HEK293T (cell line): Measurements from ENCODE around the gene PACS2.
A peak's percentile ranks its signal among the peaks of the same experiment; 100 is the strongest.
"Not testable (repeated sequence)": the region's sequence is repeated elsewhere in the genome, so short reads cannot be mapped to it uniquely, and the experiment has no call there.

Source experiments
- CTCF ChIA-PET: fragments of 350-600 bp; formaldehyde crosslinking; extraction: SDS; loops from one replicate; lab custom pipeline; 2021; ENCODE audit warnings: antibody characterized with exemption, inconsistent platforms; lab: Yijun Ruan, JAX
- POLR2A ChIA-PET: fragments of 350-600 bp; formaldehyde crosslinking; extraction: SDS; loops from one replicate; lab custom pipeline; 2020; ENCODE audit warnings: antibody characterized with exemption, inconsistent platforms; lab: Yijun Ruan, JAX
- DNase-seq: peaks from one replicate; pipeline ENCODE4 v3.0.0; 2012; ENCODE audit warnings: mixed read lengths; ENCODE audit errors: extremely low spot score
- ARNT ChIP-seq: fragments of 450-650 bp; IDR thresholded peaks from 2 replicates; pipeline ENCODE4 v1.6.1; 2017; ENCODE audit warnings: mild to moderate bottlenecking
- BHLHE40 ChIP-seq: fragments of 450-650 bp; IDR thresholded peaks from 2 replicates; pipeline ENCODE4 v1.6.1; 2016; ENCODE audit warnings: mild to moderate bottlenecking, moderate library complexity, borderline replicate concordance
- CTBP1 ChIP-seq: fragments of 450-650 bp; IDR thresholded peaks from 2 replicates; pipeline ENCODE4 v1.6.1; 2016; ENCODE audit warnings: borderline replicate concordance
- ELF4 ChIP-seq: fragments of 450-650 bp; IDR thresholded peaks from 2 replicates; pipeline ENCODE4 v1.6.1; 2017; ENCODE audit warnings: antibody characterized with exemption
- FOXA1 ChIP-seq: fragments of 450-650 bp; IDR thresholded peaks from 2 replicates; pipeline ENCODE4 v1.6.1; 2016; ENCODE audit warnings: mild to moderate bottlenecking
- FOXK2 ChIP-seq: fragments of 450-650 bp; IDR thresholded peaks from 2 replicates; pipeline ENCODE4 v1.6.1; 2016; ENCODE audit warnings: mild to moderate bottlenecking
- FOXM1 ChIP-seq: fragments of 450-650 bp; IDR thresholded peaks from 2 replicates; pipeline ENCODE4 v1.6.1; 2017; ENCODE audit warnings: mild to moderate bottlenecking, borderline replicate concordance
- HDGF ChIP-seq: fragments of 450-650 bp; IDR thresholded peaks from 2 replicates; pipeline ENCODE4 v1.6.1; 2017; ENCODE audit warnings: antibody characterized with exemption, borderline replicate concordance
- L3MBTL2 ChIP-seq: fragments of 450-650 bp; conservative IDR thresholded peaks from 2 replicates; pipeline ENCODE4 v1.6.1; 2016; ENCODE audit warnings: mild to moderate bottlenecking
- LEF1 ChIP-seq: fragments of 450-650 bp; IDR thresholded peaks from 2 replicates; pipeline ENCODE4 v1.6.1; 2017; ENCODE audit warnings: mild to moderate bottlenecking, borderline replicate concordance
- NFRKB ChIP-seq: fragments of 450-650 bp; IDR thresholded peaks from 2 replicates; pipeline ENCODE4 v1.6.1; 2016; ENCODE audit warnings: mild to moderate bottlenecking, moderate library complexity
- PKNOX1 ChIP-seq: fragments of 450-650 bp; IDR thresholded peaks from 2 replicates; pipeline ENCODE4 v1.6.1; 2016
- SP1 ChIP-seq: fragments of 450-650 bp; IDR thresholded peaks from 2 replicates; pipeline ENCODE4 v1.6.1; 2017
- SUZ12 ChIP-seq: fragments of 450-650 bp; IDR thresholded peaks from 2 replicates; pipeline ENCODE4 v1.6.1; 2016; ENCODE audit warnings: mild to moderate bottlenecking
- TARDBP ChIP-seq: fragments of 450-650 bp; IDR thresholded peaks from 2 replicates; pipeline ENCODE4 v1.6.1; 2016
- ZNF384 ChIP-seq: fragments of 450-650 bp; IDR thresholded peaks from 2 replicates; pipeline ENCODE4 v1.6.1; 2016

Gene PACS2

GRCh38 chr14:105324871-105325270 is 10.3 kb downstream of the PACS2 start:
- ChIA-PET CTCF (no interaction called here), POLR2A (interaction anchor here (1.7 kb wide), 1 partner anchor 11 kb away, joined by 6 read pairs; the partner anchor contains the start of gene PACS2)
- no peak for TF ChIP-seq L3MBTL2
- TF ChIP-seq ZNF384, result no peak
- TF ChIP-seq SUZ12, result no peak
- TF ChIP-seq FOXA1, result no peak
- TF ChIP-seq BHLHE40, result no peak
- TF ChIP-seq FOXM1, result no peak
- TF ChIP-seq TARDBP, result no peak
- no peak for TF ChIP-seq PKNOX1
- TF ChIP-seq NFRKB, result no peak
- TF ChIP-seq FOXK2, result no peak
- TF ChIP-seq SP1, result no peak
- no peak for TF ChIP-seq ARNT
- no peak for TF ChIP-seq LEF1
- no peak for TF ChIP-seq CTBP1
- TF ChIP-seq HDGF, result no peak
- no peak for TF ChIP-seq ELF4
- DNase-seq, result no peak

GRCh38 chr14:105325303-105325702 is 10.8 kb downstream of the PACS2 start:
- no peak for TF ChIP-seq L3MBTL2
- no peak for DNase-seq
- POLR2A ChIA-PET, result no interaction called here
- CTCF ChIA-PET, result no interaction called here

- TF ChIP-seq FOXM1 (no peak), SUZ12 (no peak), NFRKB (no peak), CTBP1 (no peak), ELF4 (no peak), FOXA1 (no peak), L3MBTL2 (no peak), TARDBP (no peak), SP1 (no peak), FOXK2 (no peak), PKNOX1 (no peak), ZNF384 (no peak)
- no peak for DNase-seq
- ChIA-PET POLR2A (interaction anchor here (1.0 to 1.5 kb wide), 3 partner anchors 11 to 76 kb away, joined by 3 to 5 read pairs (median 4); partner anchors contain the start of genes BRF1 and PACS2), CTCF (no interaction called here)
Measured at GRCh38 chr14:105325716-105326567, 11.4 kb downstream of the PACS2 start.

- CTCF ChIA-PET, result interaction anchor here (0.8 kb wide), 1 partner anchor 154 kb away, joined by 3 read pairs; no protein-coding TSS in a partner anchor
- TF ChIP-seq FOXM1 (no peak), SP1 (no peak), NFRKB (no peak), TARDBP (no peak), BHLHE40 (no peak), FOXK2 (no peak), SUZ12 (no peak), ELF4 (no peak), FOXA1 (no peak), ZNF384 (no peak), L3MBTL2 (no peak), HDGF (no peak), PKNOX1 (no peak), LEF1 (no peak), ARNT (no peak), CTBP1 (no peak)
- DNase-seq, result no peak
- POLR2A ChIA-PET, result interaction anchor here (0.7 to 1.5 kb wide), 4 partner anchors 12 to 574 kb away, joined by 3 to 5 read pairs (median 4); partner anchors contain the start of genes BRF1, PACS2 and SIVA1
Measured at GRCh38 chr14:105326568-105326867, 12.0 kb downstream of the PACS2 start.

- TF ChIP-seq BHLHE40 (no peak), ARNT (no peak), PKNOX1 (no peak), ZNF384 (no peak), CTBP1 (no peak), L3MBTL2 (no peak), LEF1 (no peak)
- ChIA-PET CTCF (interaction anchor here (0.8 kb wide), 1 partner anchor 154 kb away, joined by 3 read pairs; no protein-coding TSS in a partner anchor), POLR2A (interaction anchor here (0.7 to 1.5 kb wide), 4 partner anchors 13 to 574 kb away, joined by 3 to 5 read pairs (median 4); partner anchors contain the start of genes BRF1, PACS2 and SIVA1)
- DNase-seq, result peak; percentile 57
Measured at GRCh38 chr14:105326891-105327694, 12.5 kb downstream of the PACS2 start.

- CTCF ChIA-PET, result not testable (repeated sequence)
Measured at GRCh38 chr14:105327695-105328045, 13.1 kb downstream of the PACS2 start.

More at GRCh38 chr14:105327695-105328045, 13.1 kb downstream of the PACS2 start:
- DNase-seq, POLR2A ChIA-PET: not testable (repeated sequence)
